Fibroblast of skin of back (primary cell): Measurements from ENCODE around the gene NTSR2.

Experiments used
- DNase-seq: peaks from one replicate; pipeline ENCODE4 v3.0.0-alpha.2; 2013

The NTSR2 gene

DNA sequence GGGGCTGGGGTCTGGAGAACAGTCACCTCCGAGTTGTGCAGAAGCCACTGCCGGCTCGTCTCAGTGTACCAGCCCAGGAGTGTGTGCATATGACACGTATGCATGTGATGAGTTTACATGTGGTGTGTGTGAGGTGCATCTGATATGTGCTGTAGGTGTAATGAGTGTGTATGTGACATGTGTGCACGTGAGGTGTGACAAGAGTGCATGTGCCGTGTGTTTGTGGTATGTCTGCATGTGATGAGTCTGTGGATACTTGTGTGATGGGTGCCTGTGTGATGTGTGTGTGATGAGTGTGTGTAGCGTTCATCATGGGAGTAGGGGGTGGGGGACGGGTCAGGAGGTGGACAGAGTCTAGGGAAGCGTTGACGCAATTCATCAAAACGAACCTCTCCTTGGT, 12.8 kb downstream of the NTSR2 start:
- no peak for DNase-seq

DNA sequence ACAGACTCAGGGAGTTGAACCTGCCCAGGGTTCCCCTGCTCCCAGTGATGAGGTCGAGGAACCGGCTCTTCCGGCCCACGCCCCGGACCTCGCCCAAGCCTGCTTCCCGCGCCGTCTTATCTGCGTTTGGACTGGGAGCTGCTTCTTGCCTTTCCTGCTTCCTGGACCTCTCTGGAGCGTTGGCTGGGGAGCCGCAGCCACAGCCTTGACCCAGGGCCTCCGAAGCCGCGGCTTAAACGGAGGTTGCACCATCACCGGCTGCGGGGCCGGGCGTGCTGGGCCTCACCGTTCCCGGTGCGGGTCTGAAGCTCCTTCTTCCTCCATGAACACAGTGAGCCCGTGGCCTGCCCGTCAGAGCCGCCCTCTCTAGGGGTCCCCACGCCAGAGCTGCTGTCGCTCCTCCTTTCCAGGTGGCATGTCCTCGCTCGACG, 13.3 kb downstream of the NTSR2 start:
- no peak for DNase-seq

DNA sequence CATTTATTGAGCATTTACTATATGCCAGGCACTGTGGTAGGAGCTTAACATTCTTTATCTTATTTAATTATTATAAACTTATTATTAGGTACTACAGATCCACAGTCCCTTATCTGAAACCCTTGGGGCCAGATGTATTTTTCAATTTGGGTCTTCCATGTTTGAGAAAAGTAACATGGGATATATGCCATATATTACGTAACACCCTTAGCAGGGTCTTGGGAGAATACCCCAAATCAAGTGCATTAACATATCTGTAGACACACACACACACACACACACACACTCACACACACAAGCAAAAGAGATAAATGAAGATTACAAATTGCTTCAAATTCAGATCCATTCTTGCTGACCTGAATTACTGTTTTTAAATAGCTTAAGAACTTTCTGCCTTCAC, 13.7 kb downstream of the NTSR2 start:
- DNase-seq: no peak

DNA sequence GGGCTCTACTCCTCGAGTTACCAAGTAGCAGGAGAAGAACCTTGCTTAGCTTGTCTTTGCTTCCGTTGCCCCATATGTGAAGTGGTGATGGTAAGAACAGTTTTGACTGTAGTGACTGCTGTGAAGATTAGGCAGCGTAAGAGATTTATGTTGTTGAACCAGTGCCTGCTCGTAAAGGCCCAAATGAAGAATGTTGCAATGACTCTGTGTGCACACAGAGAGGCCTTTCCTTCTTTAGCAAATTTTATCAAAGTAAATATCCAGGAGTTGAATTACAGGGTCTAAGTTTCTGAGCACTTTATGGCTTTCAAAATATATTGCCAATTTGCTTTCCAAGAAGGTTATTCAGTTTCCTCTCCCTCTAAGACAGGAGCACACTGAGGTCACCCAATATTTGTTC, 14.5 kb downstream of the NTSR2 start:
- no peak for DNase-seq

DNA sequence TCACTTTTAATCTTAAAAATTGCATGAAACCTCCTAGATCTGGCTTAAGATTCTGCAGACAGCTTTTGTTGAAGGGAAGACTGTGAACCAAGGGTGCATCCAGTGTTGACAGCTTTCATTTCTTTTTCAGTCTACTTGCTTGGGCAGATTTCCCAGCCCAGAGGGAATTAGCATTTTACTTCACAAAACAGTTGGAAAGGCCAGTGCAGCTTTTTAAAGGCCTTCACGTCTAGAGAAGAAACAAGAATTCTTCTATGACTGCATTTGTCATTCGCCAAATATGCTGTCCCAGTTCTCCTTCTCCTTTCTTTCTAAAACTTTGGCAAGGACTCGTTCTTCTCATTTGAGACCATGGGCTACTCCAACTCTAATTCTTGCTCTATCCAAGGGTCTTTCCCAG, 17.4 kb downstream of the NTSR2 start:
- peak; percentile 5 for DNase-seq

DNA sequence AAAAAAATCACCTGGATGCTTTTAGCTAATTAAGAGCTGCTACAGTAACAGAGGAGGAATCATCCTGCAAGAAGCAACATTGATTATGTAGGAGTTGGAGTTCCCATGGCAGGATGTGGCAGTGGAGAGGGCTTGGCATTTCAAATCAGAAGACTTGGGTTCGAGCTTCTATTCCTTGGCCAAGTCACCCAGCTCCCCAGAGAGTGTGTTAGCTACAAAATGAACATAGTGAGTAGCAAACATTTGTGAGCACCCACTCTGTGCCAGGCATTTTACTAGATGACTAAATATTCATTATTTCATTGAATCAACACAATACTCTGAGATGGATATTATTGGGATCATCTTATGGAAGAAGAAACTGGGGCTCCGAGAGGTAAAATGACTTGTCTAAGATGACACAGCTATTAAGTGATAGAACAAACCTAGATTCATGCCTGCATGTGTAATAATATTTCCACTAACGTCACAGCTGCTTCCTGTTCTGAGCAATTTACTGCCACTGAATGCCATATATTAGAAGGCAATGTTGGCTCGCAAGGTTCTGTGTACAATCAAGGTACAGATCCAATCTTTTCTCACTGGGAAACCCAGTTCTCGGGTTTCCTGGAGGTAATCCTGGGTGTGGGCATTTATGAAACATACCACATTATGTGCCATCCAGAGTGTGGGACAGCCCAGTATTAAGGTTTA, 18.0 kb downstream of the NTSR2 start:
- DNase-seq: no peak

DNA sequence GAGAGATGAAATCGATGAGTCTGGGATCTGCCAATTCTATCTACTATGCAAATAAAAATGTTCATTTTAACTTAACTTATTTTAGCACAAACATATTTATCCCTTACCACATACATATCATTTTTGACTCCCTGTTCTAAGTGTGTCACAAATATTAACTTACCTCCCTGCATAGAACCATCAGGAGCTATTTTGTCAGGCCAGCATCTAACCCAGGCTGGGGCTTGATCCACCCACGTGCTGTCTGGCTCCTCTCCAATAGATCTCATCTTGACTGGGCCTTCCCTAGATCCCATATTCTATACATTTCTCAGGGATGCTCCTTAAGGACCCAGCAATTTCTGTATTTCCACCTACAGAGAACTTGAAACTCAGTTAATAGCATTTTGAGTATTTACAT, 20.9 kb downstream of the NTSR2 start:
- no peak for DNase-seq

DNA sequence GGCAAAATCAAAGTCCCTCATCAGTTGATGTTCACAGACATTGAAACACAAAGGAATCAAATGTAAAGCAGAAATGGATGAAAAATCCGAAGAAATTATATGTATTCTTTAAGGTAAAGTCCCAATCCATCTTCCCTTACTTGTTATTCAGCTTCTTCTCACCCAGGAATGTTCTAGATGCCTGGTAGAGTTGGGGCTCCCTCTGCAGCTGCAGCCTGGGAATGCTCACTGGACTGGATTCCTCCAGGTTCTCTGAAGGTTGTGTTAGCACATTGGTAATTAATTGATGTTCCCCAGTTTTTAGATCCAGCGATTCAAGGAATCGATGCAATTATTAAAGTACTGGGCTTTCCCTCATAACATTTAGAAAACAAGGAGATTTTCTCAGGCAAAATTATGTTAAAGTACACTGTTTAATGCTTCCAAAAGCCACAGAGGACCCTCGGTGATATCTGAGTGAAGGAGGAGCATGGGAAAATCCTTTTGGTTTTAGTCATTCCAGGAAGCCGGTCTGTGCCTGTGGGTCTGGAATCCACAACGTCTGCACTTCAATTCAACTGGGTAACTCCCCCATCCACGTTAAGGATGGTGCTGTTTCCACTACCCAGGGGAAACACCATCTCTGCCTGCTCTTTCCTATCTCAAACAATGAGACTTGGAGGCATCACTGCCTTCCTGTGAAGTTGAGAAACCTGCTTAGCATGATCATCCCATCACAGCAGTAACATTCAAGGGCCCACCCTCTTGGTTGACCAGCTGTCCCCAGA, 22.0 kb downstream of the NTSR2 start:
- DNase-seq: peak; percentile 24

DNA sequence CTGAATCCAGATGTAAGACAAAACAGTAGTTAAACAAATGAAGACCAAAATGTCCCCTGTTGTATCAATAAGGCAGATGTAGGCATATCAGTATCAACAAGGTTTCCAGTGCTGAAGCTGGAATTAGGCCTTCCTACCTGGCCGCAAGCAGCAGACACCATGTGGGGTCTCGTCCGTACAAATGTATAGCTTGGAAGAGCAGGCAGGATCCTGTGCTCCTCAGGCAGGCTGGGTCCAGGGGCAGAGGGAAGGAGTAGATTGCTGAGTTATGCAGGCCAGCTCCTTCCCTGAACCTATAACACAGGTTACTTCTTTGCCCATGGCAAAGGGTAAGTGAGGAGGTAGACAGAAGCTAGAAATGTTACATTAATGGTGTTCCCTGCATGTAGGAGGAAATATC, 23.5 kb downstream of the NTSR2 start:
- DNase-seq: no peak

DNA sequence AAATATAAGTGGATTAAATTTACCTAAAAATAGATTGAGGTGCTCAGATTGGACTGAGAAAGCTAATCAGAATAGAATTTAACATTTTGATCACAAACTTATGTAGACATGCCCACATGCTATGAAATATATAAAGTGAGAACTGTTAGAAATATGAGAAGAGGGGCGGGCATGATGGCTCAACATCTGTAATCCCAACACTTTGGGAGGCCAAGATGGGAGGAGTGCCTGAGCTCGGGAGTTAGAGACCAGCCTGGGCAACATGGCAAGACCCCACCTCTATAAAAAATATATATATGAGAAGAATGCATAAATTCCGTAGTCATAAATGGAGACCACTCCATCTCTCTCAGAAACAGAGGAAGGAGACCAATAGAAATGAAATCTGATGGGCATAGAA, 25.7 kb downstream of the NTSR2 start:
- DNase-seq: no peak

DNA sequence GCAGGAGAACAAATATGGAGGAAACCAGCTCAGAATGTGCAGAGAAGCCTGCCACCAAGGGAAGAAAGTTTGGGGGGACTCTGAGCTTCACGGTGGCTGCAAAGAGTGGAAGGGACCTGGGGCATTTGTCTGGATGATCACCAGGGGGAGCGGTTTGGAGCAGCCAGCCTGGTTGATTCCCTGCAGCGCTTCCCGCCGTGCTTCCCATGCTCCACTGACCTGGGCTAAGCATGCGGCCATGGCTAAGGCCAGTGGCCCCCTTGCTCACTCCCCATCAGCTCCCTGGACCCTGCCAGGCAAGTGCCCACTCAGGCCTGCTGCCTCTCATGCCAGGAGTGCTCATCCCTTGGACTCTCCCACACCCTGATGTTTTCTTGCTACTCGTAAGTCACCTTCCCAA, 27.0 kb downstream of the NTSR2 start:
- no peak for DNase-seq

DNA sequence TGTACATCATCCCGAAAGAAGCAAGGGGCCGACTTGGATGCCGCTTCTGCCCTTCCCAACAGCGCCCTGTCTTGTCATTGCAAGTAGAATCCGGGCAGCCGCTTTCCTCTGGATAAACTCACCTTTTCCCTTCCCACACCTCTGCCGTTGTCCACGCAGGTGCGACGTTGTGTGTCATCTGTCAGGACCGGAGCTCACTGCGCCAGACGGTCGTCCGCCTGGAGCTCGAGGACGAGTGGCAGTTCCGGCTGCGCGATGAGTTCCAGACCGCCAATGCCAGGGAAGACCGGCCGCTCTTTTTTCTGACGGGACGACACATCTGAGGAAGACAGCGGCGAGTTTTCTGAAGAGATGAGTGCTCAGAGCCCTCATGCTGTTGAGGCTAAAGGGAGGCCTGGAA, 29.9 kb downstream of the NTSR2 start:
- no peak for DNase-seq

DNA sequence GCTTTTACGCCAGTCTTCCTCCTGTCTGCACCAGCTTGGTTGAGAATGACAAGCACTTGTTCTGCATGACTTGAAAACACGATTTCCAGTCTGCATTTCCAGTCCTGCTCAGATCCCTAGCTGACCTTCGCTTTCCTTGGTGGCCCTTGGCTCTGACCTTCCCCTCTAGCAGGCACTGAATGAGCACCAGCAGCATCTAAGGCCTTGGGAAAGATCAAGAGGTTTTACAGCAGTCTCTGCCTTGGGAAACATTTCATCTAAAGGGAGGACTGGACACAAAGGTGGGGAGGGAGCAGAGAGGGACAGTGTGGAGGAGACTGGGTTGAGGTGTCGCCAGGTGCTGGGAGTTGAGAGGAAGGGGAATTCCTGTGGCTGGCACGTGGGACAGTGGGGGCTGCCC, 30.5 kb downstream of the NTSR2 start:
- no peak for DNase-seq

DNA sequence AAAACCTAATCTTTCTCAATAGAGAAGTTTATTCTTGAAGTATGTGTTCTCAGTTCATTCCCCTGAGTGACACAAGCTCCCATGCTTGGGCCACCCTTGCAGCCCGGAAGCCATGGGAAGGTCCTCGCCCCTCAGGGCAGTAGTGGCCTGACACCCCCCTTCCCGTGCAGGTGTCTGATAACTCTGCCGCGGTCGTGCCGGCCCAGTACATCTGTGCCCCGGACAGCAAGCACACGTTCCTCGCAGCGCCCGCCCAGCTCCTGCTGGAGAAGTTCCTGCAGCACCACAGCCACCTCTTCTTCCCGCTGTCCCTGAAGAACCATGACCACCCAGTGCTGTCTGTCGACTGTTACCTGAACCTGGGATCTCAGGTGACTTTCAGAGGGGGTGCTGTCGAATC, 32.4 kb downstream of the NTSR2 start:
- DNase-seq: no peak

DNA sequence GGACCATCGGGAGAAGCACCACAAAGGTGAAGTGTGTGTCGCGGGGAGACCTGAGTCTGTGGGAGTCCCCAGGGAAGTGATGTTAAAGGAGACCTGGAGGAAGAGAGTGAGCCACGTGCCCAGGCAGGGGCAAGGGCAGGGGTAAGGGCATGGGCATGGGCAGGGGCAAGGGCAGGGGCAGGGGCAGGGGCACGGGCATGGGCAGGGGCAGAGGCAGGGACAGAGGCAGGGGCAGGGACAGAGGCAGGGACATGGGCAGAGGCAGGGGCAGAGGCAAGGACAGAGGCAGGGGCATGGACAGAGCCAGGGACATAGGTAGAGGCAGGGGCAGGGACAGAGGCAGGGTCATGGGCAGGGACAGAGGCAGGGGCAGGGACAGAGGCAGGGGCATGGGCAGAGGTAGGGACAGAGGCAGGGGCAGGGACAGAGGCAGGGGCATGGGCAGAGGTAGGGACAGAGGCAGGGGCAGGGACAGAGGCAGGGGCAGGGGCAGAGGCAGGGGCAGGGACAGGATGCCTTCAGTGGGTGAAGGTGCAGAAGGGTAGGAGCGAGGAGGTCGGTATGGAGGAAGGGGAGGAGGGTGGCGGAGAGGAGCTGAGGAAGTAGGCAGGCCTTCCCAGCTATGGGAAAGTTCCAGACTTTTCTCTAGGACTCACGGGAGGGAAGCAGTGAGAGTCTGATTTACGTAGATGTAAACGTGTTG, 33.3 kb downstream of the NTSR2 start:
- DNase-seq: no peak

DNA sequence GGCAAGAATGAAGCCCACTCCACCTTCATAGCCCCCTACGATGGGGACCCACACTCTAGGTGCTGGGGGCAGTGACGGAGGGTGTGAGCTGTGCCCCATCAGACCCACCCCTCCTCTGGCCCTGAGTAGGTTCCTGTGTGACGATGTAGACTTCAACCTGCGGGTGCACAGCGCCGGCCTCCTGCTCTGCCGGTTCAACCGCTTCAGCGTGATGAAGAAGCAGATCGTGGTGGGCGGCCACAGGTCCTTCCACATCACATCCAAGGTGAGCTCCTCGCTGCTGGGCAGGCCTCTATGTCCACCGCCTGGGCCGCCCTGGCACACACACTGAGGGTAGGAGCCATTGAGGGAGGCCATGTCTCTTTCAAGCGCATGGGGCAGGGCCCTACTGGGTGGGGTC, 34.9 kb downstream of the NTSR2 start:
- DNase-seq: no peak

DNA sequence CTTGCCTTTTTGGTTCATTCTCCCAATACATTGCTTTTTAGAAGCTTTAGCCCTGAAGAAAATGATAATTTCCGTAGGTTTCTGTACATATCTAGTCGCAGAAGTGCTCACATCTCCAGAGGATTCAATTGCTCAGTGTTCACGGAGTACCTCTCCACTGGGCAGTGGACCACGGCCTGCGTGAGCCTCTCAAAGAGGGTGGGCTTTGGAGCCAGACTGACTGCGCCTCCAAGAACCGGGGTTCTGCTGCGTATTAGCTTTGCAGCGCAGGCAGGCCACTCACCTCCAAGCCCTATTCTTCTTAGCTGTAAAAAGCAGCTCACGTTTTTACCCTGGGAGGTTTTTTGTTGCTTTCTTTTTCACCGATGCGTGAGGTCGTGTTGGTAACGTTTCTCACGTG, 35.4 kb downstream of the NTSR2 start:
- DNase-seq: no peak

DNA sequence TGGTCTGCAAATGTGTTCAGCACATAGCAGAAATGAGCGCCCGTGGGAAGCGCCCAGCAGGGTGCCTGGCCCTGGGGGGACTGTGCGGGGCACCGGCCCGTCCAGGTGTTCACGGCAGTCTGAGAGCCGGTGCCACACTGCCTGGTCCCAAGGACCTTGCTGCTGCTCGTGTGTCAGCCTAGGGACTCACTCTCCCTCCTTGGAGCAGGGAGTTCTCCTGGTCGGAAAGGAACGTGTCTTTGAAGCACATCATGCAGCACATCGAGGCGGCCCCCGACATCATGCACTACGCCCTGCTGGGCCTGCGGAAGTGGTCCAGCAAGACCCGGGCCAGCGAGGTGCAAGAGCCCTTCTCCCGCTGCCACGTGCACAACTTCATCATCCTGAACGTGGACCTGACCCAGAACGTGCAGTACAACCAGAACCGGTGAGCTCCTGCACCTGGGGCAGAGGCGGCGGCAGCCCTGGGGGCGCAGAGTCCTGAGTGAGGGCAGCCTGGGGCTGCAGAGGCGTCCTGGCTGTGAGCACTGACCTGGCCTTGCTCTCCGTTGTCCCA, 36.0 kb downstream of the NTSR2 start:
- no peak for DNase-seq

DNA sequence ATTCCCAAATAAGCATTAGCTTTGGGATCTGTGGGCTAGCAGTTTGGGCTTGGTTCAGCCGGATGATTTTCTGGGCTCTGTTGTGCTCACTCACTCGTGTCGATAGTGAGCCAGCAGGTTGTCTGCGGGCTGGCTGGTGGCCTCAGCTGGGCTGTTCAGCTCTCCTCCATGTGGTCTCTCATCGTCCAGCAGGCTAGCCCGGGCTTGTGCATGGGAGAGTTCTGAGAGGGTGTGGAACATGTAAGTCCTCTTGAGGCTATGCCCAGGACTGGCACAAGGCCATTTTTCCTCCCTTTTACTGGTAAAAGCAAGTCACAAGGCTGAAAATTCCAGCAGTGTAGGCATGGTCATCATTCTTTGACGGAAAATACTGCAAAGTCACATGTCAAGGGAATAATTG, 38.5 kb downstream of the NTSR2 start:
- no peak for DNase-seq

DNA sequence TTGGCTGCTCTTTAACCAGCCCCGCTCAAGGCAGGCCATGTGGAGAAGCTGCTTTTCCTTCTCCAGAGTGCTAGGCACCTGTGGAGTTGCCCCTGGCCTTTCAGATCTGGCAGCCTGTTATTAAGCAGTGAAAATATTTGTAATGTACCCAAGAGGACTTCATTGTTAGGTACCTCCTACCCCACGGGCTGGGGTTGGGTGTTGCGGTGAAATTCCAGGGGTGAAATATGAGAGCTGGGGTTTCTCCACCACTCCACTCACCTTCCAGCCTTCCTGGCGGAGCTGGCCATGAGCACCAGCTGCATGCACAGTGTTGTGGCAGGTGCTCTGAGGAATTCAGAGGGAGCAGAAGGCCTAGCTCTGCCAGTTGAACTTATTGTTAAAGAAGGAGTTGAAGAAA, 39.1 kb downstream of the NTSR2 start:
- DNase-seq: no peak

DNA sequence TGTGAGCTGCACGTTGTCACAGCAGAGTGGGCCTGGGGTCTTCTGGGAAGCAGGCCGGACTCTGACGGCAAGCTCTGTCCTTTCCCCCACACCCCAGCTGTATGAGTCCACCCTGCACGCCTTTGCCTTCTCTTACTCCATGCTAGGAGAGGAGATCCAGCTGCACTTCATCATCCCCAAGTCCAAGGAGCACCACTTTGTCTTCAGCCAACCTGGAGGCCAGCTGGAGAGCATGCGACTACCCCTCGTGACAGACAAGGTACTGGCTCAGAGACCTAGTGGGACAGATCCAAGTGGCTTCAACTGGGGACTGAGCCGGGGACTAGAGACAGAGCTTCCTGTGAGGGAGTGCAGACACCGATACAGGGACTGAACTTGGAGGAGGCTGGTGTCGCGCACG, 40.1 kb downstream of the NTSR2 start:
- DNase-seq: no peak

DNA sequence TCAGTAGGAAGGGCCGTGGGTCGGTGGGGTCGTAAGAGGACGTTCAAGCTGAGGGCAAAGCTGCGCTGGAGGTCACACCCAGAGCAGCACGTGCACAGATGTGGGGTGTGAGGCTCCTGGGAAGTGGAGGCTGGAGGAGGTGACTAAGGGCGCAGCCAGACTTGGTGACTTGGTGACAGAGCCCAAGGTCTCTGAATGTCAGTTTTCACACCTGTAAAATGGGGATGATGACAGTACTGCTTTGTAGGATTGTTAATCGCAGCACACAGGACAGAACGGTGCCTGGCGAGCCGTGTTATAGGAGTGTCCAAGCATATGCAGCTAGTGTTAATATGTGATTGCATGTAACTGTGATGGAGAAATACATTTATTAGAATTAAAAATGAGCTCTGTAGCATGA, 40.8 kb downstream of the NTSR2 start:
- DNase-seq: no peak

DNA sequence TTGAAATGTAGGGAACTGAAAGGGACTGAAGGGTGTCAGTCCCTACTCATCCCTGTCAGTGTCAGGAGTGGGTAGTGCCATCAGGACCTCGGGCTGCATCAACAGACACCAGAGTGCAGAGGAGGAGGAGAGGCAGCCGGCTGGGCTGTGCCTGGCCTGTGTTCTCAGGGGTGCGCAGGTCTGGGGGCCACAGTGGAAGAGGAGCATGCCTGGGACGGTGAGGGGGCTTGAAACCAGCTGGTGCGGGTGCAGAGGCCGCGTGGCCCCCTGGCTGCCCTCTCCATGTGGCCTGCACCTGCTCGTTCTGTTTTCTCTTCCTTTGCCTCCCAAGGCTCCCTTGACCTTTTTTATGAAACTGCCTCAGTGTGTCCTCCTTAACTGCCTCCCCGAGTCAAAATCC, 41.3 kb downstream of the NTSR2 start:
- DNase-seq: no peak

DNA sequence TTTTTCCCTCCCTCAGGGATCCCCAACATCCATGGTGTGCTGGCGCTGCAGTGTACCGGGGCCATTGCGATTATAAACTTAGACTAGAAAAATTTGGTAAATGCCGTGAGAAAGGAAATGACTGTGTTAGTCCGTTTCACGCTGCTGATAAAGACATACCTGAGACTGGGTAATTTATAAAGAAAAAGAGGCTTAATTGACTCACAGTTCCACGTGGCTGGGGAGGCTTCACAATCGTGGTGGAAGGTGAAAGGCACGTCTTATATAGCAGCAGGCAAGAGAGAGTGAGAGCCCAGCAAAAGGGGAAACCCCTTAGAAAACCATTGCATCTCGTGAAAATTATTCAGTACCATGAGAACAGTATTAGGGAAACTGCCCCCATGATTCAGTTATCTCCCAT, 44.3 kb downstream of the NTSR2 start:
- DNase-seq: no peak
